Measurements from ENCODE around the gene HIF1AN.

Gene HIF1AN

GRCh38 chr10:100528921-100529474 lies 6.7 kb upstream of the HIF1AN start:
- no peak for DNase-seq
- peak overlapping the region; percentile 97 for H3K4me3 ChIP-seq (ENCODE audit: low read depth, low read length)
- TF ChIP-seq CTCF (IDR thresholded peaks at IDR 0.05; ENCODE audit: low read depth, low read length, missing control alignments) = no peak
- in situ Hi-C loops (cut with HindIII; ENCODE audit: low pct_ligation_motif_present, low sequenced_read_pairs) = loop anchor here (25.0 kb wide), 1 partner anchor 358 kb away; no protein-coding TSS in a partner anchor
- H3K27ac ChIP-seq = peak overlapping the region; percentile 35
- no peaks in the 10 kb centered on the region for H3K27me3 ChIP-seq (replicated peaks)
- H3K36me3 ChIP-seq (replicated peaks) = peaks cover 18% of the 10 kb centered on the region

- in situ Hi-C loops (cut with HindIII; ENCODE audit: low pct_ligation_motif_present, low sequenced_read_pairs) = loop anchor here (25.0 kb wide), 1 partner anchor 358 kb away; no protein-coding TSS in a partner anchor
- DNase-seq = peak; percentile 76
- Histone ChIP-seq H3K36me3 (replicated peaks) (peaks cover 14% of the 10 kb centered on the region), H3K4me3 (ENCODE audit: low read depth, low read length) (peak within 1 kb of the TSS; percentile 97), H3K27me3 (replicated peaks) (no peaks in the 10 kb centered on the region), H3K27ac (peak within 1 kb of the TSS; percentile 35)
- no peak for TF ChIP-seq CTCF (IDR thresholded peaks at IDR 0.05; ENCODE audit: low read depth, low read length, missing control alignments)
Measured at GRCh38 chr10:100529475-100530298, 6.1 kb upstream of the HIF1AN start, which contains the start of gene NDUFB8. TSS of gene NDUFB8 (minus strand) at chr10:100529871. CDS start at chr10:100529851, 20 bp downstream.

GRCh38 chr10:100531761-100532160 lies 4.0 kb upstream of the HIF1AN start:
- TF ChIP-seq CTCF (IDR thresholded peaks at IDR 0.05; ENCODE audit: low read depth, low read length, missing control alignments) = no peak
- H3K4me3 ChIP-seq (ENCODE audit: low read depth, low read length) = no peak overlapping the region
- H3K36me3 ChIP-seq (replicated peaks) = peaks cover 6% of the 10 kb centered on the region
- no peaks in the 10 kb centered on the region for H3K27me3 ChIP-seq (replicated peaks)
- H3K27ac ChIP-seq = no peak overlapping the region
- in situ Hi-C loops (cut with HindIII; ENCODE audit: low pct_ligation_motif_present, low sequenced_read_pairs) = loop anchor here (25.0 kb wide), 1 partner anchor 356 kb away; no protein-coding TSS in a partner anchor
- DNase-seq = no peak

- H3K27me3 ChIP-seq (replicated peaks) = no peaks in the 10 kb centered on the region
- in situ Hi-C loops (cut with HindIII; ENCODE audit: low pct_ligation_motif_present, low sequenced_read_pairs) = loop anchor here (25.0 kb wide), 1 partner anchor 353 kb away; no protein-coding TSS in a partner anchor
Measured at GRCh38 chr10:100534726-100535125, 1.0 kb upstream of the HIF1AN start.

GRCh38 chr10:100535338-100535714 lies 417 bp upstream of the HIF1AN start:
- Histone ChIP-seq H3K27me3 (replicated peaks) (no peaks in the 10 kb centered on the region), H3K36me3 (replicated peaks) (peaks cover 11% of the 10 kb centered on the region), H3K27ac (no peak overlapping the region), H3K4me3 (ENCODE audit: low read depth, low read length) (peak overlapping the region; percentile 71)
- DNase-seq = no peak
- TF ChIP-seq CTCF (IDR thresholded peaks at IDR 0.05; ENCODE audit: low read depth, low read length, missing control alignments) = no peak
- in situ Hi-C loops (cut with HindIII; ENCODE audit: low pct_ligation_motif_present, low sequenced_read_pairs) = loop anchor here (25.0 kb wide), 1 partner anchor 352 kb away; no protein-coding TSS in a partner anchor

More at GRCh38 chr10:100534726-100535125, 1.0 kb upstream of the HIF1AN start:
- no peak for DNase-seq
- Histone ChIP-seq H3K4me3 (ENCODE audit: low read depth, low read length) (no peak overlapping the region), H3K27ac (no peak overlapping the region), H3K36me3 (replicated peaks) (peaks cover 8% of the 10 kb centered on the region)
- TF ChIP-seq CTCF (IDR thresholded peaks at IDR 0.05; ENCODE audit: low read depth, low read length, missing control alignments) = no peak
